GM21786 (cell line): ENCODE data around the gene LRWD1.

Experiments
- ATAC-seq: cut with Tn5 transposase; IDR thresholded peaks from one replicate; pipeline ENCODE4 v1.9.1; 2021; ENCODE audit not compliant: unreplicated experiment

LRWD1 gene

GRCh38 chr7:102464577-102465280 lies at the start of gene LRWD1, which contains the start of gene ALKBH4:
TSS of gene LRWD1 (plus strand) at chr7:102464984. CDS start at chr7:102465081, 97 bp downstream.
TSS of gene ALKBH4 (minus strand) at chr7:102464863. CDS start at chr7:102464836, 27 bp downstream.
- ATAC-seq = peak; percentile 90

DNA sequence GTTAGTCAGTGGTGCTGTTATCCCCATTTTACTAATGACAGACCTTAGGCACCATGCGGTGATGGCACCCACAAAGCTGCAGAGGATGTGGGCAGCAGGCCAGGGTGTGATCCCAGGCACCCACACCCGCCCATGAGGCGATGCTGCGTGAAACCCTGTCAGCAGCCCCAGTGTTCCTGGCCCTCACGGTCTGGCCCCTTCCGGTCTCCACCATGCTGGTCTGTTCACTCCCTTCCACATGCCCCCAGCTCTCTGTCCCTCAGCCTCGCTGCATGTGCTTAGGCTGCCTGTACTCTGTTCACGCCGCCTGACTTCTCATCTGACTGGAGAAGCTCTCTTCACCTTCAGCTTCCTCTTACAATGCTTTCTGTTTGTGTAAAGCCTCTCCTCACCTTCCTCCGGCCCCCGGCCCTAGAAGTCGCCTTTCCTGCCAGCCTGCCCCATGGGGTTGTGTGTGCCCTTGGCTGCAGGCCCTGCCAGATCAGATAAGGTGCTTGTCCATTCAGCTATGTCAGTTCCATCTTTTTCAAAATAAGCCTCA lies 49.0 kb upstream of the LRWD1 start:
- ATAC-seq = no peak

- no peak for ATAC-seq
These were observed 48.4 kb upstream of the LRWD1 start for GRCh38 chr7:102416406-102416805.

DNA sequence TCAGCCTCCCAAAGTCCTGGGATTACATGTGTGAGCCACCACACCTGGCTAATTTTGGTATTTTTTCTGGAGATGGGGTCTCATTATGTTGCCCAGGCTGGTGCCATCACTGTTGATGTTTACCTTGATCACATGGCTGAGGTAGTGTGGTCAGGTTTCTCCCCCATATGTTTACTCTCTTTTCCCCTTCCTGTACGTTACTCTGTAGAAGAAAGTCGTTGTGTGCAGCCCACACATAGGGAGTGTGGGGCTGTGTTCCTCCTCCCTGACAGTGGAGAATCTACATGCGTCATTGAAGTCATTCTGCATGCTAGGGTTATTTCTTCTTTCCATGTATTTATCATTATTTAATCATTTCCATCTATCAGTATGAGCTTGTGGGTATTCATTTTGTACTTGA lies 47.7 kb upstream of the LRWD1 start:
- no peak for ATAC-seq

DNA sequence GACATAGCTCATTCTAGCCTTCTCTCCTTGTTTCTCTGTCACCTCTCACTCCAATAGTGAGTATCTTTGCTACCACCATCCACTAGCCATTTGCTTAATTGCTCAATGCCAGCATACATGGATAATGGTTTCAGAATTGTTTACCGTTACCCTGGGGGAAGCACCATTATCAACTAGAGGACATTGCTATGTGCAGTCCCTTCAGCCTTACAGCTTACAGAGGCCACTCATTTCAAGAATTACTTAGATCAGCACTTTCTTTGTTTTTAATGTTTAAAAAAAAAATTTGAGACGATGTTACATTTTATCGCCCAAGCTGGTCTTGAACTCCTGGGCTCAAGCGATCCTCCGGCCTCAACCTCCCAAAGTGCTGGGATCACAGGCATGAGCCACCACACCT lies 46.2 kb upstream of the LRWD1 start:
- no peak for ATAC-seq

- ATAC-seq = no peak
These were observed 43.0 kb upstream of the LRWD1 start for GRCh38 chr7:102421706-102422240.

- no peak for ATAC-seq
These were observed 40.6 kb upstream of the LRWD1 start for GRCh38 chr7:102424129-102424551.

GRCh38 chr7:102424787-102425218 lies 40.0 kb upstream of the LRWD1 start:
- ATAC-seq = peak; percentile 30

- peak; percentile 60 for ATAC-seq
These were observed 39.0 kb upstream of the LRWD1 start for GRCh38 chr7:102425639-102426267.

DNA sequence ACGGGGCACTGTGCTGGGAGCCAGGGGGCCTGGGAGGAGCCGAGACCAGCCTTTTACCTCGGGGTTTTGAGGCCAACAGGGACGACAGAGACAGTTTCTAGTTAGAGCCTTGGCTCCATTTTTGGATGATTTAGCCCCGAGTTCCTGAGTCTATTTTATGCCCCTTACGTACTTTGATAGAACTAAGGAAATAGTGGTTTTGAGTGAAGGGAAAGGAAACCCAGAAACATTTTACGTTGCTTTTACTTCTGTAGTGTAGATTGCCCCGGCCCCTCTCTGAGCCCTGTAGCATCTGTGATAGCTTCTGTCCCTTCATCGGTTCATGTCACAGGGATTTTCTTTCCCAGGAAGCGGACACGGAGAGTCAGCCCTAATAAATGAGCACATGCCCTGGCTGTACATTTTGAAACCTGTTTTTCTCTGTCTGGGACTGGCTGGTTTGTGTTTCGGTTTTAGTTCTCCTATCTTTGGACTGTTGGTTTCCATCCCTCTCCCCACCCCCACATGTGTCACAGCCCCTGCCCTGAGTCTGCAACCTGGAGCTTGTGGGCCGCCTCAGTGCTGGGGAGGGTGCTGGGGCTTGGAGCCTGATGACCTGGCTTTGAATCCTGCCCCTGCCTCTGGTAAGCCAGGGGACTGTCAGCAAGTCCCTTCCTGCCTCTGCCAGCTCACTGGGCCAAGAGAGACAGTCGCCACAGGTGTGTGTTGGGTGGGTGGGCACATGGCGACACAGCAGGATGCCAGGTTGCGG lies 38.3 kb upstream of the LRWD1 start:
- ATAC-seq = peak; percentile 58

GRCh38 chr7:102427019-102427405 lies 37.8 kb upstream of the LRWD1 start:
- ATAC-seq = no peak

- no peak for ATAC-seq
These were observed 35.5 kb upstream of the LRWD1 start for GRCh38 chr7:102429141-102429899.

- peak; percentile 35 for ATAC-seq
These were observed 33.0 kb upstream of the LRWD1 start for GRCh38 chr7:102431617-102432298.

- ATAC-seq = peak; percentile 24
These were observed 32.2 kb upstream of the LRWD1 start for GRCh38 chr7:102432442-102433218.

DNA sequence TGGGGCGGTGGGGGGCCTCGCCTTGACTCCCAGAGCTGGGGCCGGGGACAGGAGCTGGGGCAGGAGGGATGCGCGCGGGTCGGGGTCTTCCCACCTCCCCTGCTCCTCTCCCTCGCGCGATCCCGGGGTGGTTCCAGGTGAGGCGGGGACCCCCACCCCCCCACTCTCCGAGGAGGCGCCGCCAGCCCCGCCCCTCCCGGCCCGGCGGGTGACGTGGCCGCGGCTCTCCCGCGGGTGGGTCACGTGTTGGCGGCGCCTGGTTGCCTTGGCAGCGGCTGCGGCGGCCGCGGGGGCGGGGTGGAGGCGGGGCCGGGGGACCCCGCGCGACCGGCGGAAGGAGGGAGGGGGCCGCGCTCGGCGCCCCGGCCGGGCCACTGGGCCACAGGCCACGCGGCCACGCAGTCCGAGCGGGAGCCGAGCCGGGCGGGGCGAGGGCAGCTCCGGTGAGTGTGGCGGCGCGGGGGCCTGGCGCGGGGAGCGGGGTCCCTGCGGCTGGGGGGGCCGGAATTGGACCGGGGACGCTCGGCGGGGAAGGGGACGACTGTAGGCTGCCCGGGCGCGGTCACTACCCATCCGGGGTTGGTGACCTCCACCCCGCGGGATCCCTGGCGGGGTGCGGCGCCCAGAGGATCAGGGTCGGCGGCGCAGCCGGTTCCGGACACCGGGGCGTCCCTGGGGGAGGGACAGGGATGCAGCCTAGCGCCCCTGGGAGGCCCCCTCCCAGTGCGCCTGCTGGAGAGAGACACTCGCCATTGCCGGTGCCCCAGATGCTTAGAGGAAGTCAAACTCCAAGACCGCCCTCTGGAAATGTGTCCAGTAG lies 31.4 kb upstream of the LRWD1 start, which contains the start of gene ORAI2:
Gene ORAI2 (plus strand): TSS at position 357 of the 820 bp plus-strand sequence. CDS start 5,382 bp downstream, outside the sequence.
- ATAC-seq = peak; percentile 44

- no peak for ATAC-seq
These were observed 30.7 kb upstream of the LRWD1 start for GRCh38 chr7:102434039-102434486.

DNA sequence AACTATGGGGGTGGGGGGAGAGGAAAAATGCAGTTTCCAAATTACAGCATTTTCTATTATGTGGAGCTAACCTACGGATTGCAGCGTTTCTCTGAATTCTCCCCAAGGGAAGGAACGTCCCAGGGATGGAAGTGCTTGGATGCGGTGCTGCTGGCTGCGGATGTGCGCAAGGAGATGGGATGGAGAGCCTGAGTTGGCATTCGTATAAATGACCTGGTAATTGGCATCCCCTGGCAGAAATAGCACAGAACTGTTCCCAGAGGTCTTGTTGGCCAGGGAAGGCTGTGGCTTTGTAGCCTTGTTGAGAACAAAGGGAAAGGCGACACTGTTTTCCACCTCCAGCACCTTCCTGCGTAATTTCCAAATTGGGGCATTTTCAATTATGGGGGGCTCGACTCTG lies 28.7 kb upstream of the LRWD1 start:
- no peak for ATAC-seq
